SK-N-SH (cell line): ENCODE measurements around the gene PANK4. TPM values are rescaled to one million over a fixed set of nuclear protein-coding genes. Genes with fewer than 3 reads are reported as not detected.
A peak's percentile ranks its signal among the peaks of the same experiment; 100 is the strongest.

Experiments
- CTCF ChIA-PET: fragments of 300-600, 350-600 bp; formaldehyde crosslinking; extraction: SDS; loops from one replicate; lab custom pipeline; 2021; lab: Yijun Ruan, JAX
- POLR2A ChIA-PET: fragments of 350-600 bp; sonication (Branson Sonifier 250); formaldehyde crosslinking; extraction: SDS; loops from one replicate; lab custom pipeline; 2020; ENCODE audit warnings: antibody characterized with exemption, inconsistent platforms; lab: Yijun Ruan, JAX
- DNase-seq: peaks from one replicate; pipeline ENCODE4 v3.0.0; 2012
- H2AFZ ChIP-seq: fragments of 200-600 bp; sonication (generic); 2 replicates; pipeline ENCODE4 v1.8.1; 2016; ENCODE audit warnings: antibody characterized with exemption, mild to moderate bottlenecking, low read depth
- H3F3A ChIP-seq: fragments of 200-600 bp; sonication (generic); replicated peaks from 2 replicates; pipeline ENCODE3; 2016; ENCODE audit warnings: antibody characterized with exemption, mild to moderate bottlenecking; ENCODE audit not compliant: insufficient read depth
- H3K27ac ChIP-seq, 2 experiments: fragments of 200-500 bp in 1 of 2; fragments of 200-600 bp in 1 of 2; sonication (Bioruptor generic) in 1 of 2; sonication (generic), shearing (Covaris generic) in 1 of 2; 2 replicates each; pipeline versions ENCODE4 v1.5.1 to v1.6.1; 2014 to 2016; ENCODE audit warnings: low read depth in 2 of 2, inconsistent platforms in 1 of 2, low read length in 1 of 2, mild to moderate bottlenecking in 1 of 2, mixed read lengths in 1 of 2
- H3K27me3 ChIP-seq: fragments of 200-600 bp; sonication (generic), shearing (Covaris generic); 2 replicates; pipeline ENCODE4 v1.6.1; 2016; ENCODE audit warnings: mixed run types; ENCODE audit not compliant: insufficient read depth
- H3K36me3 ChIP-seq, 2 experiments: fragments of 200-500 bp in 1 of 2; fragments of 200-600 bp in 1 of 2; sonication (Bioruptor generic) in 1 of 2; sonication (generic) in 1 of 2; replicated peaks in 1 of 2; 2 replicates each; pipeline versions ENCODE3 to v1.5.1; 2014 to 2016; ENCODE audit warnings: low read length in 1 of 2, mild to moderate bottlenecking in 1 of 2; ENCODE audit not compliant: insufficient read depth in 2 of 2, control insufficient read depth in 1 of 2
- H3K4me1 ChIP-seq, 2 experiments: fragments of 200-500 bp in 1 of 2; fragments of 200-600 bp in 1 of 2; sonication (Bioruptor generic) in 1 of 2; sonication (generic), shearing (Covaris generic) in 1 of 2; 2 replicates each; pipeline versions ENCODE4 v1.5.1 to v1.6.1; 2014 to 2016; ENCODE audit warnings: low read depth in 1 of 2, low read length in 1 of 2, mixed run types in 1 of 2; ENCODE audit not compliant: insufficient read depth in 2 of 2, control insufficient read depth in 1 of 2
- H3K4me2 ChIP-seq: fragments of 200-600 bp; sonication (generic), shearing (Covaris generic); 2 replicates; pipeline ENCODE4 v1.6.1; 2017; ENCODE audit warnings: mixed run types
- H3K4me3 ChIP-seq, 2 experiments: fragments of 200-500 bp in 1 of 2; fragments of 200-600 bp in 1 of 2; sonication (Bioruptor generic) in 1 of 2; sonication (generic), shearing (Covaris generic) in 1 of 2; 2 replicates each; pipeline versions ENCODE4 v1.5.1 to v1.8.1; 2014 to 2016; ENCODE audit warnings: low read depth in 2 of 2, inconsistent platforms in 1 of 2, low read length in 1 of 2, mild to moderate bottlenecking in 1 of 2, mixed read lengths in 1 of 2, moderate library complexity in 1 of 2
- H3K79me2 ChIP-seq: fragments of 200-600 bp; sonication (generic); 2 replicates; pipeline ENCODE4 v1.8.1; 2017; ENCODE audit warnings: mild to moderate bottlenecking; ENCODE audit not compliant: insufficient read depth
- H3K9ac ChIP-seq: fragments of 200-600 bp; sonication (generic); 2 replicates; pipeline ENCODE4 v1.6.1; 2017; ENCODE audit warnings: mixed run types
- H3K9me2 ChIP-seq: fragments of 200-600 bp; sonication (generic); 2 replicates; pipeline ENCODE4 v1.6.1; 2017; ENCODE audit warnings: mixed run types
- H3K9me3 ChIP-seq: fragments of 200-600 bp; sonication (generic); 2 replicates; pipeline ENCODE4 v1.6.1; 2017; ENCODE audit warnings: mixed run types, mild to moderate bottlenecking, moderate library complexity
- H4K20me1 ChIP-seq: fragments of 200-600 bp; sonication (generic); 2 replicates; pipeline ENCODE4 v1.6.1; 2017; ENCODE audit warnings: mild to moderate bottlenecking, mixed run types; ENCODE audit not compliant: insufficient read depth
- ELF1 ChIP-seq: IDR thresholded peaks from 2 replicates; pipeline ENCODE4 v1.4.0; 2012
- EZH2phosphoT487 ChIP-seq: fragments of 200-600 bp; sonication (generic); IDR thresholded peaks from 2 replicates; pipeline ENCODE4 v1.6.1; 2017; ENCODE audit warnings: low read depth, mixed run types, mild to moderate bottlenecking, antibody characterized with exemption, moderate library complexity, borderline replicate concordance
- FOSL2 ChIP-seq: IDR thresholded peaks from 2 replicates; pipeline ENCODE4 v1.4.0; 2012; ENCODE audit warnings: low read depth, mild to moderate bottlenecking, moderate library complexity, borderline replicate concordance
- GATA2 ChIP-seq: sonication (generic); formaldehyde crosslinking; IDR thresholded peaks from 2 replicates; pipeline ENCODE4 v1.5.0; 2020; ENCODE audit warnings: mild to moderate bottlenecking, missing genetic modification reagents
- IRF3 ChIP-seq: fragments of 150-350 bp; IDR thresholded peaks from 2 replicates; pipeline ENCODE4 v1.6.1; 2016; ENCODE audit warnings: mild to moderate bottlenecking, low read depth, low read length
- MEF2A ChIP-seq: IDR thresholded peaks from 2 replicates; pipeline ENCODE4 v1.4.0; 2012; ENCODE audit warnings: low read depth, borderline replicate concordance
- RAD21 ChIP-seq: IDR thresholded peaks from 2 replicates; pipeline ENCODE4 v1.6.1; 2012; ENCODE audit warnings: mild to moderate bottlenecking, low read length
- RCOR1 ChIP-seq: fragments of 150-350 bp; IDR thresholded peaks from 2 replicates; pipeline ENCODE4 v1.6.1; 2017; ENCODE audit warnings: antibody characterized with exemption, low read length
- RFX5 ChIP-seq: IDR thresholded peaks from 2 replicates; pipeline ENCODE4 v1.6.1; 2012; ENCODE audit warnings: mild to moderate bottlenecking, improper control_type of control experiment, low read length
- SIN3A ChIP-seq: IDR thresholded peaks from 2 replicates; pipeline ENCODE4 v1.6.1; 2012; ENCODE audit warnings: low read depth, mild to moderate bottlenecking, low read length, moderate library complexity, borderline replicate concordance
- SMC3 ChIP-seq: IDR thresholded peaks from 2 replicates; pipeline ENCODE4 v1.6.1; 2012; ENCODE audit warnings: low read depth, low read length, improper control_type of control experiment
- TAF1 ChIP-seq: IDR thresholded peaks from 2 replicates; pipeline ENCODE4 v1.6.1; 2012; ENCODE audit warnings: low read depth, mild to moderate bottlenecking, low read length, moderate library complexity, borderline replicate concordance
- TCF12 ChIP-seq: IDR thresholded peaks from 2 replicates; pipeline ENCODE4 v1.4.0; 2012
- TEAD4 ChIP-seq: IDR thresholded peaks from 2 replicates; pipeline ENCODE4 v1.4.0; 2012; ENCODE audit warnings: mild to moderate bottlenecking, borderline replicate concordance; ENCODE audit not compliant: insufficient read depth
- USF2 ChIP-seq: fragments of 150-350 bp; IDR thresholded peaks from 2 replicates; pipeline ENCODE4 v1.6.1; 2017; ENCODE audit warnings: antibody characterized with exemption, low read length, low read depth, borderline replicate concordance
- YY1 ChIP-seq: IDR thresholded peaks from 2 replicates; pipeline ENCODE4 v1.4.0; 2012; ENCODE audit warnings: low read depth, mild to moderate bottlenecking
- WGBS: methylation state at CpG from one replicate; pipeline ENCODE4 v1.1.6; 2017; ENCODE audit warnings: low lambda C conversion rate; 5-methylcytosine and 5-hydroxymethylcytosine counted together
- polyA plus RNA-seq, 3 experiments: library from polyadenylated mRNA; depleted of rRNA; stranded (reverse); fragments of >200 nt; gene quantifications; 2 replicates each; pipeline ENCODE4 v1.2.3, GENCODE V29; 2012
- TF ChIP-seq, protein P1 (sequence below): IDR thresholded peaks from 2 replicates; pipeline ENCODE4 v1.4.0; 2012; ENCODE audit warnings: low read depth
- TF ChIP-seq, protein P2 (sequence below): fragments of 200-600 bp; sonication (generic); IDR thresholded peaks from 2 replicates; pipeline ENCODE4 v1.6.1; 2017; ENCODE audit warnings: antibody characterized with exemption, mild to moderate bottlenecking, moderate library complexity

The PANK4 gene
- polyA plus RNA-seq, 1 of the 3 experiments (the other 2 are of a cell fraction) = 16.6 TPM

GRCh38 chr1:2472561-2473177 lies 53.7 kb downstream of the PANK4 start:
- Histone ChIP-seq H3K36me3 (no peaks in the 10 kb centered on the region), H3K9me2 (no peaks in the 10 kb centered on the region), H4K20me1 (no peaks in the 10 kb centered on the region), H3K4me3 (no peak overlapping the region), H3K27me3 (no peaks in the 10 kb centered on the region), H3K9ac (no peak overlapping the region), H3K4me2 (no peak overlapping the region), H3F3A (no peaks in the 10 kb centered on the region), H2AFZ (no peak overlapping the region), H3K27ac (peak overlapping the region in 1 of 2 experiments; percentile 19; a peak in 1 of 4 replicates), H3K4me1 (peaks cover 0 to 99% of the 10 kb centered on the region in 2 experiments; a peak in 1 of 4 replicates), H3K79me2 (no peaks in the 10 kb centered on the region), H3K9me3 (no peaks in the 10 kb centered on the region)
- DNase-seq = no peak
- ChIA-PET CTCF (interaction anchor here (1.6 to 2.2 kb wide), 2 partner anchors 13 to 74 kb away, joined by 5 to 8 read pairs; no protein-coding TSS in a partner anchor), POLR2A (no interaction called here)
- TF ChIP-seq TEAD4 (no peak), TCF12 (no peak), FOSL2 (no peak), TAF1 (no peak), YY1 (no peak), EZH2phosphoT487 (no peak)
- WGBS = 67% methylated on average over 21 of the region's 25 CpGs

GRCh38 chr1:2472109-2472508 lies 54.3 kb downstream of the PANK4 start:
- H3K27ac ChIP-seq = no peak overlapping the region; a peak in 1 of 4 replicates
- H3K4me3 ChIP-seq = no peak overlapping the region
- WGBS = no CpG with 5 or more reads among the region's 17 CpGs
- no peak overlapping the region for H3K4me2 ChIP-seq
- DNase-seq = no peak
- H3F3A ChIP-seq = no peaks in the 10 kb centered on the region
- peaks cover 0 to 96% of the 10 kb centered on the region in 2 experiments; a peak in 1 of 4 replicates for H3K4me1 ChIP-seq
- H4K20me1 ChIP-seq = no peaks in the 10 kb centered on the region
- POLR2A ChIA-PET = no interaction called here
- TF ChIP-seq MEF2A (no peak), RCOR1 (no peak), RAD21 (no peak), GATA2 (CRISPR knock-in tag) (no peak), RFX5 (no peak)
- no peak overlapping the region for H3K9ac ChIP-seq
- no peaks in the 10 kb centered on the region for H3K9me3 ChIP-seq
- CTCF ChIA-PET = interaction anchor here (2.1 to 2.3 kb wide), 2 partner anchors 9 to 277 kb away, joined by 4 to 17 read pairs; partner anchors contain the start of gene FAAP20
- H3K27me3 ChIP-seq = no peaks in the 10 kb centered on the region
- H3K36me3 ChIP-seq = no peaks in the 10 kb centered on the region
- H2AFZ ChIP-seq = no peak overlapping the region
- H3K79me2 ChIP-seq = no peaks in the 10 kb centered on the region
- no peaks in the 10 kb centered on the region for H3K9me2 ChIP-seq

DNA sequence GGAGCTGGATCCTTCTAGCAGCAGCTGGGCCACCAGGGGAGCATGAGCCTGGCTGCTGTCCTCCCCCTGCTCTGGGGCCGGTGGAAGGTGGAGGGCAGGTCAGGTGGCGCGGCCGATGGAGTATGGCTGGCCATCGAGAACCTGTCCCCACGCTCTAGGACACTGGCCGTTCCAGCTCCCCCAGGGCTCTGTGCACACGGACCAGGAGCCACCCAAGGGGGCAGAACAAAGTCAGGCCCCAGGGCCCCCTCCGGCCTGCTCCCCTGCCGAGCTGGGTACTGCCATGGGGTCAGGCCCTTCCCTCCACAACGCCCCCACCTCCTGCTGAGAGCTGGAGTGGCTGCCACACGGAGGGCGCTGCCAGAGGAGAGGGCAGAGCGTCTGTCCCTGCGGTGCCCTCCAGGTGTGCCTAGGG lies 54.8 kb downstream of the PANK4 start:
- Histone ChIP-seq H3K79me2 (no peaks in the 10 kb centered on the region), H3K9me2 (no peaks in the 10 kb centered on the region), H3F3A (no peaks in the 10 kb centered on the region), H3K4me2 (no peak overlapping the region), H3K27me3 (no peaks in the 10 kb centered on the region), H3K4me1 (peaks cover 0 to 96% of the 10 kb centered on the region in 2 experiments; a peak in 1 of 4 replicates), H2AFZ (no peak overlapping the region), H3K9ac (no peak overlapping the region), H3K4me3 (no peak overlapping the region), H3K36me3 (no peaks in the 10 kb centered on the region), H4K20me1 (no peaks in the 10 kb centered on the region), H3K9me3 (no peaks in the 10 kb centered on the region), H3K27ac (peak overlapping the region in 1 of 2 experiments; percentile 2; a peak in 1 of 4 replicates)
- no CpG with 5 or more reads among the region's 15 CpGs for WGBS
- POLR2A ChIA-PET = interaction anchor here (1.9 kb wide), 1 partner anchor 9 kb away, joined by 19 read pairs; no protein-coding TSS in a partner anchor
- CTCF ChIA-PET = interaction anchor here (1.4 to 2.3 kb wide), 4 partner anchors 10 to 277 kb away, joined by 3 to 17 read pairs (median 7); partner anchors contain the start of gene FAAP20
- no peak for DNase-seq
- TF ChIP-seq SMC3 (no peak), RFX5 (no peak), ELF1 (no peak), IRF3 (no peak), USF2 (no peak), EZH2phosphoT487 (no peak), SIN3A (no peak), GATA2 (CRISPR knock-in tag) (no peak)
- TF ChIP-seq, protein P1, sequence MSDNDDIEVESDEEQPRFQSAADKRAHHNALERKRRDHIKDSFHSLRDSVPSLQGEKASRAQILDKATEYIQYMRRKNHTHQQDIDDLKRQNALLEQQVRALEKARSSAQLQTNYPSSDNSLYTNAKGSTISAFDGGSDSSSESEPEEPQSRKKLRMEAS = no peak
- TF ChIP-seq, protein P2, sequence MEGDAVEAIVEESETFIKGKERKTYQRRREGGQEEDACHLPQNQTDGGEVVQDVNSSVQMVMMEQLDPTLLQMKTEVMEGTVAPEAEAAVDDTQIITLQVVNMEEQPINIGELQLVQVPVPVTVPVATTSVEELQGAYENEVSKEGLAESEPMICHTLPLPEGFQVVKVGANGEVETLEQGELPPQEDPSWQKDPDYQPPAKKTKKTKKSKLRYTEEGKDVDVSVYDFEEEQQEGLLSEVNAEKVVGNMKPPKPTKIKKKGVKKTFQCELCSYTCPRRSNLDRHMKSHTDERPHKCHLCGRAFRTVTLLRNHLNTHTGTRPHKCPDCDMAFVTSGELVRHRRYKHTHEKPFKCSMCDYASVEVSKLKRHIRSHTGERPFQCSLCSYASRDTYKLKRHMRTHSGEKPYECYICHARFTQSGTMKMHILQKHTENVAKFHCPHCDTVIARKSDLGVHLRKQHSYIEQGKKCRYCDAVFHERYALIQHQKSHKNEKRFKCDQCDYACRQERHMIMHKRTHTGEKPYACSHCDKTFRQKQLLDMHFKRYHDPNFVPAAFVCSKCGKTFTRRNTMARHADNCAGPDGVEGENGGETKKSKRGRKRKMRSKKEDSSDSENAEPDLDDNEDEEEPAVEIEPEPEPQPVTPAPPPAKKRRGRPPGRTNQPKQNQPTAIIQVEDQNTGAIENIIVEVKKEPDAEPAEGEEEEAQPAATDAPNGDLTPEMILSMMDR = no peak
